ENCODE data around the gene PLXDC2.
"Not testable (repeated sequence)": the region's sequence is repeated elsewhere in the genome, so short reads cannot be mapped to it uniquely, and the experiment has no call there.

Gene PLXDC2

DNA sequence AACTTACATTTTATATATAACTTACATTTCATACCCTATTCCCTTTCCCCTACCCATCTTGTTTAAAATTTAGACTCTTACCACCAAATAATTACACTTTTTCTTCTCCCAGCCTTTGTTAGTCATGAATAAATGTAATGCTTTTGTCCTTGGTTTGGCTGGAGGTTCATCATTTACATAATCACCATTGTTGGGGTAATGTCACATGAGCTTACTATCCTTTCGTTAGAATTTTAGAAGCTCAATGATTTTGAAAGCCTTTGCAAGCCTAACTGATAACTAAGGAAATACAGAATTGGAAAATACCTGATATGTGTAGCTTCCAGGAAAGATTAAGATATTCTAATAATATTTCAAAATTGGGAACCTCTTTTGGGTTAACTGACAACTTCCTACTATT, 171.7 kb downstream of the PLXDC2 start:
- no peak for DNase-seq

GRCh38 chr10:19993714-19994315, 177.6 kb downstream of the PLXDC2 start:
- DNase-seq: no peak

DNA sequence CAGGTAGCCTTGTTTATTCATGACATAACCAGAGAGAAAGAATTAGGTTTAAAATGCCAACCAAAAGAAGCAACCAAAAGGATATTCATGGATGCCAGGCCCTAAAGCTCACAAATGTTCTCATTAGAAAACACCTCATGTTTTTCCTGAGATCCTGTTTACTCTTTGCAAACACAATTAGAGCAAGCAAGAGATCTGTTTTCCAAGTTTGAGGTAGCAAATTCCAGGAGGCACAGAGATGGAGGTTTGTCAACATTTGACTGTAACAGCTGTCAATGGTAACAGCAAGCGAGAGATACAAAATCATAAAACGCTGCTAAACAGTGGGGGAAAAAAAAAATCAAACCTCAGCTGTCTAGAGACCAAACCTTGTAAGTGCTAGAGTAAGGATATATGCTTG, 182.2 kb downstream of the PLXDC2 start:
- DNase-seq: no peak

- DNase-seq: no peak
These were observed 183.2 kb downstream of the PLXDC2 start for GRCh38 chr10:19999431-19999830.

GRCh38 chr10:20002026-20002425, 185.8 kb downstream of the PLXDC2 start:
- DNase-seq: not testable (repeated sequence)

GRCh38 chr10:20002657-20003056, 186.4 kb downstream of the PLXDC2 start:
- no peak for DNase-seq

GRCh38 chr10:20004087-20004523, 187.9 kb downstream of the PLXDC2 start:
- DNase-seq: no peak

GRCh38 chr10:20005638-20006037, 189.4 kb downstream of the PLXDC2 start:
- DNase-seq: no peak

DNA sequence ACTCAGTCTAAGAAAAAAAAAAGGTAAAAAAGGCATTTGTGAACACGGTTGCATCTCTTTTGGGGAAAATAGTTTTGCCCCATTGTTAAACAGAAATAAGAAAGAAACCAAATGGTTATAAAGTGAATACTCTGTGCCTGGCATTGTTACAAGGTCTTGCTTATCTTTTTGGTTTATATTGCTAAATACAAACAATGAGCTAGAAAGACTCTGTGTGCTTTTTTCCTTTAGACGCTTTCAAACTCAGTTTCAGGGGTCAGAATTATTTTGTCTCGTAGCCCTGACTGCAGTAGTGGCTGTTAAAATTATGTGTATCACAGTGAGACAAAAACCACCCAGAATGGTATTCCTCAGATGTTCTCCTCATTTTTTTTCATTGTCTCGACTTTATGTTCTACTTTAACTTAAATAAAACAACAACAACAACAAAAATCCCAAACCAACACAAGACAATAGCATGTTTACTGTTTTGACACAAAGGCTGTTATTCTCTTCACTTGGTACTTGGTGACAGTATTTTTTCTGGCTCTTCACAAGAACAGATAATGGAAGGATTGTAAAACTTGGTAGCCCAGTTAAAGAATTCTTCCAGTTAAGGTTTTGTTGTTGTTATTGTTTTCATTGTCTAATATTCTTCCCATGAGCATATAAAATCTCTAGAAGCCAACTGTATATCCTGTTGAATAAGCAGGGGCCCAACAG, 190.1 kb downstream of the PLXDC2 start:
- no peak for DNase-seq

- DNase-seq: no peak
These were observed 191.2 kb downstream of the PLXDC2 start for GRCh38 chr10:20007426-20007825.

DNA sequence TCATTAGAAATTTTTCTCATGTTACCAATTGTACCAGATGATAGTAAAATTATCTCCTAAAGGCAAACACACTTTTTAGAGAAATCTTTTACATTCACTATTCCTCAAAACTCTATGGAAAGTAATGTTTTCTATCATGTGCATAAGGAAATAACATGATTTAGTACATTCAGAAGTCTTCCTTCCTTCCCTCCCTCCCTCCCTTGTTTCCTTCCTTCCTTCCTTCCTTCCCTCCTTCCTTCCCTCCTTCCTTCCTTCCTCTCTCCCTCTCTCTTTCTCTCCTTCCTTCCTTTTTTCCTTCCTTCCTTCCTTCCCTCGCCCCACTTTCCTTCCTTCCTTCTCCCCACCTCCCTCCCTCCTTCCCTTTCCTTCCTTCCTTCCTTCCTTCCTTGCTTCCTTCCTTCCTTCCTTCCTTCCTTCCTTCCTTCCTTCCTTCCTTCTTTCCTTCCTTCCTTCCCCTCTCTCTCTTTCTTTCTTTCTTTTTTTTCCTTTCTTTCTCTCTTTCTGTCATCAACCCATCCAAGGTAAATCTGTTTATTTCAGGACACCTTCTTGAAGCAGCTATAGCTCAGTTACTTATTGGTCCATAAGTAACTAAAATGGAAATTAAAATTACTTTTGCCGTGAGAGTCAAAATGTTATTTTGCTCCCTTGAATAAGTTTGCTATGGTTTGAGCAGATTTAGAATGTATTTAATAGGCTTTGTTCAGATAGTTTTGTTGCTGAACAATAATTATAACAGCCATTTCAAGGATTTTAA, 197.9 kb downstream of the PLXDC2 start:
- DNase-seq: no peak

GRCh38 chr10:20017961-20018360, 201.7 kb downstream of the PLXDC2 start:
- DNase-seq: no peak

DNA sequence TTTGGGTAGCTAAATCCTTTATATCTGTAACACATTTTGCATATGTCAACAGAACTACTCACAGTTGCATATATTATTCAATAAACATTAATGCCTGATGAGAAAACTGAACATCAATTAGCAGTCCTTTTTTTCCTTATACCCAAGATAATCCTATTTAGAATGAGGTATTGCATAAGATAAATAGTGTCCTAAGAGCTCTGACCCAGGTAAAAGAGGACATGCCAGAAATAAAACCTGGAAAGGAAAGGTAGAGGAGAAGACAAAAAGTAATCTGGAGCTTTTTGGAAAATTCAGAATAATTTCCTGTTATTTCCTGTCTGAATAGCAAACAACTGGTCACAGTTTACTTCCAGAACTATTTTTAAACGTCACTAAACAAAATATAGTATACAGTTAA, 204.4 kb downstream of the PLXDC2 start:
- no peak for DNase-seq

DNA sequence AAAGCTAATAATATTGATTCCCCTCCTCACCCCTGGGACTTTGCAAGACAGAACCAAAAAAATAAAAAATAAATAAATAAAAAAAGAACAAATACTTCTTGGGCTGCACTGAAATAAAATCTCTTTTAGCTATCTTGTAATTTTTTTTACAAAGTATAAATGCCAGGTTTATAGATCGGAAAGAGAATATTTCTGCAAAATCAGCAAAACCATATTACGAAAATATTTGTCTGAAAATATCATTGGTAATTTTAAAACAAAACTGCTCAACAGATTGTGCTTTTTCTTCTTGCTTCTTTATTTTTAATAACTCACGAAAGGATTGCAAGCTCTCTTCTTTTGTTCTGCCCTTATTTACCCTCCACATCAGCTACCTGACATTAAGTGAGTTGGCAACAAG, 213.3 kb downstream of the PLXDC2 start:
- DNase-seq: no peak

DNA sequence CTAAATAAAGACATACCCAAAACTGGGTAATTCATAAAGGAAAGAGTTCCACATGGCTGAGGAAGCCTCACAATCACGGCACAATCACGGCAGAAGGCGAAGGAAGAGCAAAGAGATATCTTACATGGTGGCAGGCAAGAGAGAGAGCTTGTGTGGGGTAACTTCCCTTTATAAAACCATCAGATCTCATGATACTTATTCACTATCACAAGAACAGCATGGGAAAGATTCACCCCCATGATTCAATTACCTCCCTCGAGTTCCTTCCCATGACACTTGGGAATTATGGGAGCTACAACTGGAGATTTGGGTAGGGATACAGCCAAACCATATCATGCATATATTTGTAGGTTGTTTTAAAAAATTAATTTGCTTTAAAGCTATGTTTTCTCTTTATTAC, 217.2 kb downstream of the PLXDC2 start:
- no peak for DNase-seq

DNA sequence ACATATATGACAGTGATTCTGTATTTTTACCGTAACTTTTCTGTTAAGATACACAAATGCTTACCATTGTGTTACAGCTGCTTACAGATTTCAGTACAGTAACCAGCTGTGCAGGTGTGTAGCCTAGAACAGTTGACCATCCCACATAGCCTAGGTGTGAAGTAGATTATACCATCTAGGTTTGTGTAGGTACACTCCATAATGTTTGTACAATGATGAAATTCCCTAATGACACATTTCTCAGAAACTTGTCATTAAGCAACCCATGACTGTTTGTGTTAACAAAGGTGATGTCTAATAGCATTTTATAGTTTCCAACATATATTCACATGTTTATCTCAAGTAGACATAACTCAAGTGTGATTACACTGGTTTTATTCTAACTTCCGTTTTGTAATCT, 218.5 kb downstream of the PLXDC2 start:
- no peak for DNase-seq

DNA sequence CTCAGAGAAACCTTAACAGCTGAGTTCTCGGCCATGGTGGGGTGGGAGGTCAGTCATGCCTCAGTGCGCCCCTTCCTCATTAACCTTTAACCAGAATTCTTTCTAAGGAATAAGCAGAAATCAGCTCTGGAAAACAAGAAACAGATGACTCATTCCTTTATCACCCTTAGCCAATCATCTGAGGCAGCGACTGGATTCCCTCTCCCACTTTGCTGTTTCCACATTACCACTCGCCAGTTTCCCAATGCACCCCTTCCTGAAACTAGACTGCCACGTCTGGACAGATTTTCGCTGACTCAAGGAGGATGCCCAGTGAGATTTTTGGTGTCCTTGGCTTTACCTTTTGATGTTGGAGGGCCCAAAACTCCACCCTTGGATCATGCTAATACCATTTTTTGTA, 223.8 kb downstream of the PLXDC2 start:
- no peak for DNase-seq

DNA sequence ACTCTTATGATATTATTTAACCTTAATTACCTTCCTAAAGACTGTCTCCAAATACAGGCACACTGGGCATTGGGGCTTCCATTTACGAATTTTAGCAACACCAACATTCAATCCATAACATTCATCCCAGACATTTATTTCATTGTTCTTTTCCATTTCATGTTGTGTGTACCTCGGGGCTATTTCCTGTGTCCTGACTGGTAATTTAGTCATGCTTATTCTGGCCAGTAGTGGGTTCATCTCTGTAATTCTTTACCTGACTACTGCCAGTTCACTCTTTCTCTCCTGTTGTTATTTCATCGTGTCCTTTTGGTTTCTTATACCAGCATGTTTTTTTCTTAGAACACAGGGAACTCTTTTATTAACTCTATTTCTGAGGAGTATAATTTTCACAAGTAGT, 225.7 kb downstream of the PLXDC2 start:
- DNase-seq: no peak

DNA sequence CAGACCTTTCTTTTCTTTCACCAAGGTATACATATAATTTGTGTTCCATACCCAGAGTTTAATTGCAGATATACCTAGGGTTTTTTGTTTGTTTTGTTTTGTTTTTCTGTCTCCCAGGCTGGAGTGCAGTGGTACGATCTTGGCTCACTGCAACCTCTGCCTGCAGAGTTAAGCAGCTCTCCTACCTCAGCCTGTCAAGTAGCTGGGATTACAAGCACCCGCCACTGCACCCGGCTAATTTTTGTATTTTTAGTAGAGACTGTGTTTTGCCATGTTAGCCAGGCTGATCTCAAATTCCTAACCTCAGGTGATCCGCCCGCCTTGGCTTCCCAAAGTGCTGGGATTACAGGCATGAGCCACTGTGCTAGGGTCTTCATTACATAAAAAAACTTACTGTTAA, 228.9 kb downstream of the PLXDC2 start:
- not testable (repeated sequence) for DNase-seq

GRCh38 chr10:20048161-20048560, 231.9 kb downstream of the PLXDC2 start:
- DNase-seq: no peak

DNA sequence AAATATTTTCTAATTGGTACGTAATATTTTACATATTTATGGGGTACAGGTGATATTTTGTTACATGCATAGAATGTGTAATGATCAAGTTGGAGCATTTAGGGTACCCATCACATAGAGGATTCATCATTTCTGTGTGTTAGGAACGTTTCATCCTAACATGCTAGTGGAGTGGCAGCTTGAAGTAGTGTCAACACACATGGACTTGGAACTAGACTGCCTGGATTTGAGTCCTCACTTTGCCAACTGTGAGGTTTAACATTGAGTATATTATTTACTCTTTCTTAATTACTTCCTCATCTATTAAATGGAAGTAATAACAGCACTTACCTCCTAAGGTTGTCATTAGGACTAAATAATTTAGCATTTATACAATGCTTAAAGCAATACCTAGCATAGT, 241.9 kb downstream of the PLXDC2 start:
- no peak for DNase-seq

- no peak for DNase-seq
These were observed 243.0 kb downstream of the PLXDC2 start for GRCh38 chr10:20059084-20059835.

GRCh38 chr10:20065814-20066213, 249.6 kb downstream of the PLXDC2 start:
- DNase-seq: no peak
